ENCODE data around the gene OPTN.
"Not testable (repeated sequence)": the region's sequence is repeated elsewhere in the genome, so short reads cannot be mapped to it uniquely, and the experiment has no call there.

Gene OPTN

DNA sequence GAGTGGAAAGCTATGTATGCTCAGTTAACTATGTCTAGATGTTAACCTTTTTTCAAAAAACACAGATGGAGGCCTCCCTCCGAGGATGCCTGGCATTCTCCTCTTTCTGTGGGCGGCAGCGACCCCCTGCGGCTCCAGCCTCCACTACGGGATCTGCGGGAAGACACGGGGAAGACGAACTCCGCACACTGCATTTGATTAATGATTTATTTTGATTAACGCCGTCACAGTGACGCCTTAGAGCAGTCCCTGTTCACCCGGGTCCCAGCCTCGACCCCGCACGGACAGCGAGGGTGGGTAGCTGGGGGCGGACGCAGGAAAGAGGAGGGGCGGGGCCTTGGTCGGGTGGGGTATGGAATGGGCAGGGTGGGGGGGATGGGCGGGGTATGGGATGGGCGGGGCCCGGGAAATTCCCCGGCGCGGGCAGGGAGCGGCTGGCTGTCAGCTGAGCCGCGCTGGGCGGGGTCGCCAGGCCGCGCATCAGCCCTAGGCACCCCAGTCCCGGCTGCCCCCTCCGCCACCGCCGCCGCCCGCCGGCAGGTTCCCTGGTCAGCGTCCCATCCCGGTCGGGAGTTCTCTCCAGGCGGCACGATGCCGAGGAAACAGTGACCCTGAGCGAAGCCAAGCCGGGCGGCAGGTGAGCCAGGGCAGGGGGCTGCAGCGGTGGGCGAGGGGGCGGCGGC, at the start of gene OPTN:
OPTN (plus strand) TSS at position 498 of the 683 bp plus-strand sequence. CDS start 8,960 bp downstream, outside the sequence.
- no peak for FAIRE-seq

GRCh38 chr10:13051126-13051694, 48.8 kb upstream of the OPTN start:
- FAIRE-seq = no peak

DNA sequence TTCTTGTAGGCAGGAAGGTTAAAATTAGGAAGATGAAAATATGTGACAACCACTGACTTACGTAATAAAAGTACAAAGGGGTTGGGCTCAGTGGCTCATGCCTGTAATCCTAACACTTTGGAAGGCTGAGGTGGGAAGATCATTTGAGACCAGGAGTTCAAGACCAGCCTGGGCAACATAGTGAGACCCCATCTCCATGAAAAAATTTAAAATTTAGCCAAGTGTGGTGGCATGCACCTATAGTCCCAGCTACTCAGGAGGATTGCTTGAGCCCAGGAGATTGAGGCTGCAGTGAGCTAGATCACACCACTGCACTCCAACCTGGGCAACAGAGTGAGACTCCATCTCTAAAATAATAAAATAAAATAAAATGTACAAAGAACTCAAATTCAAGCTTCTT, 46.8 kb upstream of the OPTN start:
- not testable (repeated sequence) for FAIRE-seq

GRCh38 chr10:13053794-13054462, 46.0 kb upstream of the OPTN start:
- FAIRE-seq = no peak

DNA sequence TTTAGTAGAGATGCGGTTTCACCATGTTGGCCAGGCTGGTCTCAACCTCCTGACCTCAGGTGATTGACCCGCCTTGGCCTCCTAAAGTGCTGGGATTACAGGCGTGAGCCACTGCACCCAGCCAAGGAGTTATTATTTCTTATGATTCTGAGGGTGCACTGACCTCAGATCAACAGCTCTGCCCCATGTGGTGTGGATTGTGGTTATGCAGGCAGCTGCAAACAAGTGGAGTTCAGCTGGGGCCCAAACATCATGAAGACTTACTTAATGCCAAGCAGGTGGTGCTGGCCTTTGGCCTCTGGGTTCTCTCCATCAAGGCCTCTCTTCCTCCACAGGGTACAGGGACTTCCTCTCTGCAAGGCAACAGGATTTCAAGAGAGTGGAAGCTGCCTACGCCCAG, 45.1 kb upstream of the OPTN start:
- FAIRE-seq = no peak

DNA sequence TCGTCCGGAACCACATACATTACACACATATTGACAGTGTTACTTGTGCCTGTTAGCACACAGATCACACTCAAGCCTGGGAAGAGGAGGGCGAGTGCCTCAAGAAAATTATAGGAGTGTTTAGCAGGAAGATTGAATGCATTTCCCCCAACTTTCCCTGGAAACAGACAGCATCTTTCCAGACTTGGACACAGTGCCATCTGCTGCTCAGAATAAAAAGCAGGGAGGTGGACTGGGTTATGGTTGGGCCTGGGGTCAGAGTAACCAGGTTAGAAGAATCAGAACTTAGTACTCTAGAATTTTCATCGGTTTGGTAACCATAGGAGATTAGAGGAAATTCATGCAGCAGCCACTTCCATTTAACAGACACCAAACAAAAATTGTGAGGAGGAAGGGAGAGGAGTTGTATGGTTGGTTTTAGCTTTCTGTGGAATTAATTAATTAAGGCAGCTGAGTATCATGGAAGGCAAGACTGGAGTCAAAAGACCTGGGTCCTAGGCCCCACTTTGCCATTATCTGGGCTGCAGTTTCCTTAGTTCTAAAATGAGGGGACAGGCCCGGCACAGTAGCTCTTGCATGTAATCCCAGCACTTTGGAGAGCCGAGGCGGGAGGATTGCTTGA, 43.4 kb upstream of the OPTN start:
- FAIRE-seq = no peak

DNA sequence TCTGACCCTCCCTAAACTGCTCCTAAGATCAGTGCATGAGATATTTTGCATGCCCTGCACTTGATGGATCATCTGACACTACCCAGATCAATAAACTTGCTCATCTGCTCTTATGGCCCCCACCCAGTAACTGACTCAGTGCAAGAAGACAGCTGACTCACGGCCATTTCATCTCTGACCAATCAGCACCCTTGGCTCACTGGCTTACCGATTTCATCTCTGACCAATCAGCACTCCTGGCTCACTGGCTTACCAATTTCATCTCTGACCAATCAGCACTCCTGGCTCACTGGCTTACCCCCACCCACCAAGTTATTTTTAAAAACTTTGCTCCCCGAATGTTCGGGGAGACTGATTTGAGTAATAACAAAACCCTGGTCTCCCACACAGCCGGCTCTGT, 37.2 kb upstream of the OPTN start:
- no peak for FAIRE-seq

GRCh38 chr10:13066527-13066926, 33.4 kb upstream of the OPTN start:
- FAIRE-seq = no peak

DNA sequence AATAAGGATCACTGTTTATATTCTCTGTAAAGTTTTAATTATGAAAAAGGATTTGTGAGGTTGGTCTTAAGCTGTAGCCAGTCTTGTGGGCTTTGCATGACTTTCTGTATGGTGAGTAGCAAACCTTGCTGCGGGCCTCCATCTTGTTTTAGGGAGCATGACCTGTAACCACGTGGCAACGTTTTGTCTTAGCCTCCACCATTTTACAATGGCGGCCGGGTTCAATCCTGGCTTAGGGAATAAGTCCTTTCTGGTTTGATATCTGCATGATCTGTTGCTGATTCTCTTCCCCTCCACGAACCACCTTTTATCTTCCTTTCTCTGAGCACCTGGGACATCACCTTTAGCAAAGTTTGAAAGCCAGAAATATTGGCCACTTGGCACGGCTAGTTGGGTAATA, 32.5 kb upstream of the OPTN start:
- FAIRE-seq = no peak

GRCh38 chr10:13068071-13068470, 31.9 kb upstream of the OPTN start:
- no peak for FAIRE-seq

GRCh38 chr10:13068484-13068883, 31.5 kb upstream of the OPTN start:
- no peak for FAIRE-seq

DNA sequence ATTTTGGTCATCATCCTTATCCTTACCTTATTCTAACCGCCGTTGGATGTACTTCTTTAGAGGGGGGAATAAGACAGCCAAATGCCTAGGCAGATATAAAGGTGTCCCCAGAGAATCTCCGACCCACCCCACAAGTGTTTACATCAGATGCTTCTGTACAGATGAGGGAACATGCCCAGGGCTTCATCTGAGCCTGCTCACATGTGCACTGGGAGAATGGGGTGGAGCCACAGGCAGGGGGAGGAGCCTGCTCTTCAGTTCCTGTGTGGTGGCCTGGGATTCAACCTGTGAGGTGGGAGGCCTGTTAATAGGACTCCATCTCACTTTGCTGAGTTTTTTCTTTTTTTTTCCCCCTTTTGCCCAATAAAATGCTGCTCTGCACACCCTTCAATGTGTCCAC, 27.6 kb upstream of the OPTN start:
- no peak for FAIRE-seq

DNA sequence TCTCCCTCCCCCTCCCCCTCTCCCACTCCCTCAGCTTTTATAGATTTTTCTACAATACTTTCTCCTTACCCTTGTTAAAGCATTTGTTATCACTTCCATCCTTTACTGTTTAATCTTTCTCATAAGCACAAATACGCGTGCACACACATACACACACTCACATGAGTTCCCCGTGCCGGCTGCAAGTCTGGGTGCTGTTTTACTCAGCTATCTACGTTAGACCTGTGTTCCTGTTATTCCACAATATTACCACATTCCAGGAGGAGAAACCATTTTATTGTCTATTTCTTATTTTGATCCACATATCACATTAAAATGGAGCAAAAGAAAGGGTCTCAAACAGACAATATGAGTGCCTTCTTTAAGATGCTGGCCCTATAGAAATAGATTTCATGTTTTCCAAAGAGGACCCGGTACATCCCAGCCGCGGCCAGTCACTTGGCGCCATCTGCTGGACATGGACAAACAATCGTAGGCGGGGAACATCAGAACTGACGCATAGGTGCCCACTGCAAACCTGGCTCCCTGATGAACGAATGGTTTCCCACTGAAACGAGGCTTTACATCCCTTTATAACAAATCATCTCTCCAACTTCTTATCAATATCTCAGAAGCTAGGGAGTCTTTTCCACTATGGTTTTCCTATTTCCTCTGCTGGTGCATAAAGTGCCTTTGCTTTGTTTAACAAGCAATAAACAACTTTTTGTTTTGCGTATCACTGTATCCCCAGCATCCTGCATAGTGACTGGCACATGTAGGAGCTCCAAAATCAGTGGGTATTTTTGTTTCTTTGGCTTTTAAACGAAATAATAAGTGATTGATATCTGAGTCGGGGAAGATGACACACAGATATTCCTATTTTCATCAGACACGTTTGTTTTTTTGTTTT, 25.2 kb upstream of the OPTN start:
- no peak for FAIRE-seq

DNA sequence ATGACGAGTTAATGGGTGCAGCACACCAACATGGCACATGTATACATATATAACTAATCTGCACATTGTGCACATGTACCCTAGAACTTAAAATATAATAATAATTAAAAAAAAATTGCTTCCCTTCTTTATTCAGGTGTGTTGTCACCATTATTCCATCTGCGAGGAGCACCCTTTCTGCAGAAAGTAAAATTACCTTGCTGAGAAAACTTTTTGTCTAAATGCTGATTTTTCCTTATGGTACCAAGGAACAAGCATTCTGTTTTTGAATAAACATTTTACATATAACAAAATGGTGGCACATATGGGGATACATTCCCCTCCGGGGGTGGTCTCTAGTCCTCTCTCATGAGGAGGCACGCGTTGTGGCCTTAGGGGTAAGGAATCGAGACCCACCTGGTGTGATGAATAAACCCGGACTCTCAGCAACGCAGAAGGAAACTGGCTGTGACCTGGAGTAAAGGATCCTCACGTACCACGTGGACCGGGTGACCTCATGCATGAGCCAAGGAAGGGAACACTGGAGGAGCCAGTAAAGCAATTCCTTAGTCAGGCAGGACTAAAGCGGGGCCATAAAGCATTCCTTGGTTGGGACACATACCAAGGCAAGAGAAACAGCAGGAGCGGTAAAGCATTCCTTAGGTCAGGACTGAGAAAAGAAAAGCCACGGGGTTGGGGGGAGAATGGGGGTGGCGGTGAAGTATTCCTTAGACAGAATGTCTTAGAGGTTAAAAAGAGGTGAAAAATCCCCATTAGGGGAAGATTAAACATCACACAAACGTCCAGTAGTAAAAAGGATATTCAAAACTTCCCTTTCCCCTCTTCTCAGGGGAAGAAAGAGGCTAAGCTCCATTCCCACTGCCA, 20.8 kb upstream of the OPTN start:
- FAIRE-seq = no peak

DNA sequence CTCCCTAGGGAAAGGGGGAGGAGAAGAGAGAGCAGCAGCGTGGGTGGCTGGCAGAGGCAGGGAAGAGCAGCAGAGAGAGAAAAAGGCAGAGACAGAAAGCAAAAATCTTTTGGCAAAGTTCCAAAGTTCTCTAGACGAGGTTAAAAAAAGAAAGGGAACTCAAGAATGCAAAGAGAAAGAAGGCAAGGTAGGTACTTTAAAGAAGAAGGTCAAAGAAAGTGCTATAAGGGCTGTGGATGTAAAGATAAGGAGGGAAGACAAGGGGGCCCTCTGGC, 20.2 kb upstream of the OPTN start:
- FAIRE-seq = no peak

DNA sequence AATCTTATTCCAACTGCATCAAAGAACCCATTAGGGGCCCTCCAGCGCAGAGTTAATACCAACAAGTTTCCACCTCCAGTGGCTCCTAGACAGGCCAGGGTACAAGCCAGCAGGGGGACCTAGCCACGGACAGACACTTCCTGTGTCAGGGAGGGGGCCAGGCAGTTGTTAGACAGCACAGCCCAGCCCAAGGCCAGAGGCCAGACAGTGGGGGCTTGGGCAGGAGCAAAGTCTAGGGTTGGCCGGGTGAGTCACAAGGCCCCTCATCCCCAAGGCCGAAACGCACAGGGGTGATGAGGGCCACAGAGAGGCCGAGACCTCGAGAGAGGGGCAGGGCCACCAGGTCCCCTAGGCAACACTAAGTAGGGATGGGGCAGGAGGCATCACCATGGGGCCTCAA, 19.3 kb upstream of the OPTN start:
- FAIRE-seq = no peak

- FAIRE-seq = not testable (repeated sequence)
Observed at GRCh38 chr10:13083700-13084099, 16.3 kb upstream of the OPTN start.

- no peak for FAIRE-seq
Observed at GRCh38 chr10:13086056-13086455, 13.9 kb upstream of the OPTN start.

- no peak for FAIRE-seq
Observed at GRCh38 chr10:13087601-13087985, 12.4 kb upstream of the OPTN start.

DNA sequence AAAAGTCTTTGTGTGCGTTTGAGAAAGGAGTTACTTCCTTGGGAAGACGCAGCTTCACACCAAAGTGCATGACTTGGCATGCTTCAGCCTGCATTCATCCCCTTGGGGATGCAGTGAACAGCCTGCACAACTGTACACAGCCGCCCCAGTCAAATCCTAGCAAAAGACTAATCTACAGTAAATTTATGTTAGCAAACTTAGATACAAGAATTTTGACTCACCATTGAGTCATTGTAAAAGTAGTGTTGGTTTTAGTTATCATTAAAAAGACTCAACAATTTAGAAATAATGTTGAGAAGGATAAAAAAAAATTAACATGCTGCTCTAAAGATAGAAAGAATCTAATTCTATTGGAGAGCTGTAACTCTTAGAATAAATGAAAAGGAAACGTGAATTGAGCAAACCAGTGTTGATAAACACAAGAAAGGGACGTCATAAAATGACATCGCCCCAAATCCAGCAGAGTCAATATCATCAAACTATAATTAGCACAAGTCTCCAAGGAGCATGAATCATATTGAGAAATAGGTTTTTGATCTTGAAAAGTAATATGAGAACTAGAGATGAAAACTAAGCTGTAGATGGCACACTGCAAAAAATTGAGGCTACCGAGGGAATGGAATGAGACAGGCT, 11.9 kb upstream of the OPTN start:
- FAIRE-seq = no peak

- no peak for FAIRE-seq
Observed at GRCh38 chr10:13089345-13089744, 10.6 kb upstream of the OPTN start.

DNA sequence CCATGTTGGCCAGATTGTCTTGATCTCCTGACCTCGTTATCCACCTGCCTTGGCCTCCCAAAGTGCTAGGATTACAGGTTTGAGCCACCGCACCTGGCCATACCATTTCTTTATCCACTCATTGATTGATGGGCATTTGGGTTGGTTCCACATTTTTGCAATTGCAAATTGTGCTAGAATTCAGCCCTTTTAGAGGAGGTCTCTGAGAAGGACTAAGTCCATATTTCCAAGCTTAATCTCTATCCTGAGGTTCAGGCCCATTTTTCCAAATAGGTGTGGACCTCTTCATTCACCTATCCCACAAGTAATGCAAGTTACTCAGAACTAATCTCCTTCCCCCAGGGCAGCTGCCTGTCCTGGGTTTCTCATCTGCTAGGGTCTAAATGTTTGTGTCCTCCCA, 9.7 kb upstream of the OPTN start:
- no peak for FAIRE-seq

All from colon (tissue), 2 donors.